ENCODE measurements around the gene FCHSD1. TPM values are rescaled to one million over a fixed set of nuclear protein-coding genes. Genes with fewer than 3 reads are reported as not detected.

The FCHSD1 gene
- total and polyA plus RNA-seq, 10 of the 15 experiments (the other 5 are each of a cell fraction or from before 2014, with no cell fraction given), result 0.97 to 22.8 (median 10.7) TPM

GRCh38 chr5:141691867-141692532, 40.8 kb upstream of the FCHSD1 start:
- in situ Hi-C loops (cut with MboI) (loop anchor here (5.0 to 10.0 kb wide), 3 partner anchors 190 to 453 kb away; partner anchors contain the start of gene PCDH12), intact Hi-C loops (cut with micrococcal nuclease; ENCODE audit: unreplicated experiment) (loop anchor here (1.0 to 2.0 kb wide), 6 partner anchors 123 to 453 kb away; no protein-coding TSS in a partner anchor)
- H3K79me2 ChIP-seq (ENCODE audit: control insufficient read depth, insufficient read depth, low read length), result no peaks in the 10 kb centered on the region
- H2AFZ ChIP-seq (ENCODE audit: control insufficient read depth, low read depth, low read length), result peak overlapping the region; percentile 80
- POLR2A ChIA-PET, result interaction anchor here (1.1 kb wide), 1 partner anchor 269 kb away, joined by 4 read pairs; no protein-coding TSS in a partner anchor
- H3K27ac ChIP-seq (ENCODE audit: control insufficient read depth, insufficient read depth), result no peak overlapping the region
- BruUV-seq (replicated peaks), result no TSS peak
- SMC1A ChIA-PET (ENCODE audit: uncharacterized antibody, unreplicated experiment), result interaction anchor here (0.6 to 4.3 kb wide), 19 partner anchors 8 to 454 kb away, joined by 3 to 46 read pairs (median 4); partner anchors contain the start of gene RNF14
- 3% methylated on average over 26 of the region's 30 CpGs for WGBS (ENCODE audit: insufficient coverage, insufficient replicate concordance, low lambda C conversion rate, missing lambda C conversion rate)
- peak; percentile 97 for ATAC-seq
- CTCF ChIA-PET, result interaction anchor here (0.6 to 5.2 kb wide), 59 partner anchors 8 to 1189 kb away, joined by 3 to 101 read pairs (median 5); partner anchors contain the start of genes DELE1, GNPDA1, HDAC3 and PCDH1
- H3K4me3 ChIP-seq, result no peak overlapping the region
- peak; percentile 47 for FAIRE-seq
- no peaks in the 10 kb centered on the region for H3K36me3 ChIP-seq (ENCODE audit: control insufficient read depth in 2 of 2, insufficient read depth in 2 of 2, low read length in 1 of 2)
- RAD21 ChIA-PET (ENCODE audit: unreplicated experiment), result interaction anchor here (0.7 to 6.6 kb wide), 29 partner anchors 9 to 457 kb away, joined by 3 to 67 read pairs (median 5); partner anchors contain the start of genes DELE1, FCHSD1, HDAC3 and PCDH1
- no peaks in the 10 kb centered on the region for H4K20me1 ChIP-seq (ENCODE audit: control insufficient read depth, insufficient read depth)
- peaks cover 0 to 5% of the 10 kb centered on the region in 2 experiments; a peak in 3 of 4 replicates for H3K27me3 ChIP-seq (replicated peaks in 1 of 2; ENCODE audit: control insufficient read depth in 2 of 2, insufficient read depth in 2 of 2, low read length in 1 of 2)
- no peak overlapping the region for H3K9ac ChIP-seq (ENCODE audit: control insufficient read depth, insufficient read depth, low read length)
- H3K4me2 ChIP-seq (ENCODE audit: control insufficient read depth, insufficient read depth), result peak overlapping the region; percentile 80
- H3K9me3 ChIP-seq (replicated peaks; ENCODE audit: control insufficient read depth, insufficient read depth, low read length), result no peaks in the 10 kb centered on the region
- peaks cover 6% of the 10 kb centered on the region for H3K4me1 ChIP-seq (ENCODE audit: control insufficient read depth, insufficient read depth, low read length)
- DNase-seq (ENCODE audit: low read depth, low spot score), result no peak
- TF ChIP-seq TCF3 (IDR thresholded peaks at IDR 0.05; ENCODE audit: borderline replicate concordance, insufficient read depth, low read depth, low read length) (no peak), RB1 (IDR thresholded peaks at IDR 0.05; ENCODE audit: borderline replicate concordance) (peak; percentile 83; the same call in 1 of the 2 replicates), HDGF (IDR thresholded peaks at IDR 0.05) (no peak), ZBTB40 (IDR thresholded peaks at IDR 0.05; ENCODE audit: borderline replicate concordance) (no peak), ZNF384 (IDR thresholded peaks at IDR 0.05; ENCODE audit: borderline replicate concordance, low read depth, low read length) (no peak), MYC (IDR thresholded peaks at IDR 0.05; ENCODE audit: insufficient read depth, insufficient read length, insufficient replicate concordance, low read length, severe bottlenecking) (no peak), EZH2 (IDR thresholded peaks at IDR 0.05; ENCODE audit: borderline replicate concordance, control insufficient read depth, low read depth, low read length) (no peak), POLR2A (IDR thresholded peaks at IDR 0.05; ENCODE audit: low read depth, low read length) (no peak), TARDBP (IDR thresholded peaks at IDR 0.05; ENCODE audit: borderline replicate concordance) (no peak), CHD4 (IDR thresholded peaks at IDR 0.05) (no peak), EP300 (IDR thresholded peaks at IDR 0.05; ENCODE audit: borderline replicate concordance in 1 of 2, control insufficient read depth in 1 of 2, low read depth in 2 of 2, low read length in 2 of 2) (no peak), ZNF622 (IDR thresholded peaks at IDR 0.05) (no peak), MTA3 (IDR thresholded peaks at IDR 0.05; ENCODE audit: borderline replicate concordance, low read length) (no peak), ASH2L (IDR thresholded peaks at IDR 0.05; ENCODE audit: borderline replicate concordance, low read depth) (no peak), ZNF274 (IDR thresholded peaks at IDR 0.05; ENCODE audit: insufficient read depth, insufficient read length) (no peak), HSF1 (IDR thresholded peaks at IDR 0.05; ENCODE audit: low read depth, low read length) (no peak), HCFC1 (IDR thresholded peaks at IDR 0.05; ENCODE audit: low read length) (no peak), ETV6 (conservative IDR thresholded peaks at IDR 0.05 in 1 of 2, IDR thresholded peaks at IDR 0.05 in 1 of 2; ENCODE audit: borderline replicate concordance in 1 of 2, low read depth in 1 of 2) (no peak)
